GM19452 (cell line): ENCODE measurements around the gene LHX4.

ENCODE experiments used
- ATAC-seq: cut with Tn5 transposase; IDR thresholded peaks from one replicate; pipeline ENCODE4 v1.9.1; 2021; ENCODE audit not compliant: unreplicated experiment

LHX4 gene

DNA sequence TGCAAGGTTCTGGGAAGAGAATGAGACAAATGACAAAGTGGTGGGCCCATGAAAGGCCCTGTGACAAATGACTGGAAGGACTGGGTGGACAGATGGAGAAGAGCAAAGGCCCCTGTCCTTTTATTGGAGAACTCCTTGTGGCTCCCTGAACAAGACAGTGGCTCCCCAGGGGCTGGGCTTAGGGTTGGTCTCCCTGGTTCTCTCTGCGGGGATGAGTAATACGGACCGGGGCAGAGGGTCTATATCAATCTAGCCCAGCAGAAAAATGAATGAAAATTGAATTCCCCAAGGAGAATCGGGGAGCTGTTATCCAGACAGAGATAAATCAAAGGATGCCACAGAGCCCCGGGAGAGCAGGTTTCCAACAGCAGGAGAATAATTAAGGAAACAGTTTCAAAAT lies 5.2 kb upstream of the LHX4 start:
- no peak for ATAC-seq

DNA sequence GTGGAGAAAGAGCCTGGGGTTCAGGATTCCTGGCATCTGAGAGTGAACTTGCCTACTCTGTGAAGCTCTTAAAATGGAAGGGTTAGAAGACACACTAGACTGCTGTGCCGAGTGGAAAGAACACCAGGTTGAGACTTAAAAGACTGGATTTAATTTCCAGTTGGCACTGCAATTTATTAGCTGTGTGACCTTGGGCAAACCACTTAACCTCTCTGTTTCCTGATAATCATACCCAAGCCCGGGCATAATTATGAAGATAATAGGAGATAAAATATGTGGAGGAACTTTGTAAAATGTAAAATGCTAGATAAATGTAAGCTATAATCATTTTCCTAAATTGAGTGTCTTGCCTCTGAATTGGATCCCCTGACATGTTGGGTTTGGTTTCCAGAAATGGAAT lies 4.7 kb upstream of the LHX4 start:
- ATAC-seq: no peak

DNA sequence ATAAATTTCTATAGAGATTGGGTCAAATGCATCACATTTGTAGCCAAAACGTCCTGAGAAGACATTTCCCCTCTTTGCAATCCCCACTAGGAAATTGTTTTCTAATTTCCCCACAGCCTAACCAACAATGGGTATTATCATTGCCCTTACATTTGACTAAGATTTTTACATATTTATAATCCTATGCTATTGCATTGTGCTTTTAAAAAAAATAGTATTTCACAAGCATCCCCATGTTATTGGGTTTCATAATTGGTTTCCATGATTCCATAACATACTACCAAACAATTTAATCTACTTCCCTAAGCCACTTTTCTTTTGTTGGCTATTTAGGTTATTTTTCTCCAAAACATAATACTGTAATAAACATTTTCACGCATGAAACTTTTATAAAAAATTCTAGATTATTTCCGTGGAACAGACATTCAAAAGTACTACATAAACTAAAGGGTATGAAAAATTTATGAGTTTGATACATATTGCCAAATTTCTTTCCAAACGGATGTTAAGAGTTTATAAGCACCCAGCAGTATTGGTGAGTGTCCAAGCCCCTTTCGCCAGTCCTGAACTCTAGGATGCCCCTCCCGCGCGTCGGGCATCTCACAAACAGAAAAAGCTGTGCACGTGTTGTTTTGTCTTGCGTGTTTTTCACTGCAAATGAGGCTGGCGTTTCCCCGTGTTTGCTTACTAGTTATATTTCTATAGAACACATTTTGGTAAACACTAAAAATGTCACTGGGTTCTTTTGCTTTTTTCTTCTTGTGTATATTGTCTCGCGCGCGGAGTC lies 2.0 kb upstream of the LHX4 start:
- no peak for ATAC-seq

DNA sequence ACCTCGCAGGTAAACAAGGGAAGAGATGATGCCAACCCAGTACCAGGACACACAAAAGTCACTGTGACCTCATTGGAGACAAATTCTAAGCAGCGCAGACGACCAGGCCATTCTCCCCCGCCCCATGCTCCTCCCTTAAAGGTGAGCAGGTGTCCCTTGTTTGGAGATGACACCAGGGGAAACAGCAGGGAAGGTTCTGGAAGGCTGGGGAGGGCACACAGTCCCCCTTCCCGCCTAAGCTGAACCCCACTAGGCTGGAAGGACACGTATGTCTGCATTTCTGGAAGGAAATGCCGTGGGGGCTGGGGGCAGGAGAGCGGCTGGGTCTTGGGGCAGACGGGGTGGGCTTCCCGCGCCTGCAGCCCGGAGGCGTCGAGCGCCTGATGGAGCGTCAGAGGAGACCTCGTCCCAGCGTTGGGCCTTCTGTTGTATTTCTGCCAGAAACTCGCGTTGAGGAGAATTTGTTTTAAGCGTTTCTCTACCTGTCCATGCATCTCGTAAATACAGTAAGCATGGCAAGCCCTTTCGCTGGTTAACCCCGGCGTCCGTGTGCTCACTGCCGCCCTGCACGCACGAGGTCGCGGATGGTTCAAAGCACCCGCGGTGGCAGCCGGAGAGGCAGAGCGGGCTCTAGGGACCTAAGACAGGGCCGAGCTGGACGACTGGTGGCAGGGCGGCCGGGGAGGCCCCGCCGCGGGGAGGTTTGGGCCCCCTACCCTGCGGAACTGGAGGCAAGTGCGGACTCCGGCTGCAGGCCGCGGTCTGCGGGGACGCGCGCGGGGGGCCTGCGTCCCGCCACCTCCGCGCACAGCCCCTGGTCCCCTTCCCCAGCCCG lies 1.2 kb upstream of the LHX4 start:
- ATAC-seq: no peak

DNA sequence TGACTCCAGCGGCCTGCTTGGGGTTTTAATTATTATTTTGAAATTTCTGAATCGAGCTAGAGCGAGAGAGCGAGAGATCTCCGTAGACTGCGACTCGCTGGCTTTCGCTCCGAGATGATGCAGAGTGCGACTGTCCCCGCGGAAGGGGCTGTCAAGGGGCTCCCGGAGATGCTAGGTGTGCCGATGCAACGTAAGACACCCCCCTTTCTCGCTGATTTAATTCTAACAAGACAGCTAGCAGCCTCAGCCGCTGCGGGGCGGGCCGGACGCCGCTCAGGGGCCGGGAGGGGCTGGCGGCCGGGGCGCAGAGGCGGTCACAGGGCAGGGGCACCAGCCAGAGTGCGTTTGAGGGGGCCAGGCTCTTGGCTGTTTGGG lies 339 bp downstream of the LHX4 start:
- no peak for ATAC-seq

DNA sequence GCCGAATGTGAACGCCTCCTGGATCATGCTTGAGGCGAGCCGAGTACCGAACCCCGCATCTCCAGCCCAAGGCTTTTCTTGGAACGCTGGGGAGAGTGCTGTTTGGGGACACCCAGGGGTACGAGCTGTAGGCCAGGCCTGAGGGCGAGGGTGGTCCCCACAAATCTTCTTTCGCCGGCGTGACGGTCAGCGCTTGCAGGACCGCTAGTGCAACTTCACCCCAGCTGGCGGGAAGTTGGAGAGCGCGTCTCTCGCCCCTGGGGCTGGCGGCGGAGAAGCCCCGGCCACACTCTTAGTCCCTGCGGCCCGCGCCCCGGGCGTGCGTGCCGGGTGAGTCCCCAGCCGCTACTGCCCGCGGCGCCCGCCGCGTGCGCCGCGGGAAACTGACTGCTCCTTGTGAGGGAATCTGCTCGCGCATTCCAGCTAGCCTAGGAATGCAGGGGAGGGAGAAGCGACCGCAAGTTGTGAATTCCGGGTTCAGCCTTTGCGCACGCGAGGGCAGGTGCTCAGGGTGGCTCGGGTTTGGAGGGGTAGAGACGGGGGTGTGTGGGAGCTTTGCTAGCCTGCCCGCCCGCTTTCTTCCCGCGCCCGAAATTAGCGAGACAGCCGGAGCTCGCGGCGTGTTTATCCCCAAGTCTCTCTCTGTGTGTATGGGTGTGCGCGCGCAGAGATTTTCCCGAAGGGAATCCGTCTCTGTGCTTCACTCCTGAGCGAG lies 884 bp downstream of the LHX4 start:
- ATAC-seq: no peak

DNA sequence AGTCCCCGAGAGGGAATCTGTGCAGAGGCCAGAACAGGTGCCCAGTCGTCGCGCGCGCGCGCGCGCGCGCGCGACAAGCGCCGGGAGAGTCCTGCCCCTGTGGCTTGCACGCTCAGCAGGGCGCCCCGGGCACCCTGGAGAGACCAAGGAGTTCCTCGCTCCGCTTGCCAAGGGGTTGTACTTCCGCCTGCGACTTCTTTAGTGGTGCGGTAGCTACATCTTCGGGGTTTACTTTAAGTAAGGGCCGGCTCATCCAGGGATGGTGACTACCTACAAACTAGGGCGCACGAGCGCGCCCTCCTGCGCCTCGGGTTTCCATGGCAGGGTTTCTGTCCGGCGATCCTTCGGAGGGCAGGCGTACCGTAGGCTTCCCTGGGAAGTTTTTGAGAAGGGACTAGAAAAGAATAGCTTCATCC lies 1.4 kb downstream of the LHX4 start:
- ATAC-seq: no peak

DNA sequence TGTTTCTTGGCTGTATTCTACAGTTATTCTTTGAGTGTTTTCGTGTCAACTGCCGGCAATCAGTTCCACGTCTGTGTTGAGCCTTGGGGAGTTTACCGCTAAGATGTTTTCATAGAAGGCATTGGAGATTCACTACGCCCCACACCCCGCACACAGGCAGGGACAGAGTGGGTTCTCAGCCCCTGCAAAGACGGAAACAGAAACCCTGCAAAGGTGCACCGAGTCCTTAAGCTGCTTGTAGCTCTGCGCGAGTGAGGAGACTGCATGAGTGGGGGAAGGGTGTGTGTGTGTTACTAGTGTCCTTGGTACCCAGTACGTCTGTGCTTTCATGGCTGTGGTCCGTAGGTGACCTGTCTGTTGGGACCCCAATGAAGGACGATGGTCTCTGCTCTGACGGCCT lies 1.9 kb downstream of the LHX4 start:
- ATAC-seq: no peak

DNA sequence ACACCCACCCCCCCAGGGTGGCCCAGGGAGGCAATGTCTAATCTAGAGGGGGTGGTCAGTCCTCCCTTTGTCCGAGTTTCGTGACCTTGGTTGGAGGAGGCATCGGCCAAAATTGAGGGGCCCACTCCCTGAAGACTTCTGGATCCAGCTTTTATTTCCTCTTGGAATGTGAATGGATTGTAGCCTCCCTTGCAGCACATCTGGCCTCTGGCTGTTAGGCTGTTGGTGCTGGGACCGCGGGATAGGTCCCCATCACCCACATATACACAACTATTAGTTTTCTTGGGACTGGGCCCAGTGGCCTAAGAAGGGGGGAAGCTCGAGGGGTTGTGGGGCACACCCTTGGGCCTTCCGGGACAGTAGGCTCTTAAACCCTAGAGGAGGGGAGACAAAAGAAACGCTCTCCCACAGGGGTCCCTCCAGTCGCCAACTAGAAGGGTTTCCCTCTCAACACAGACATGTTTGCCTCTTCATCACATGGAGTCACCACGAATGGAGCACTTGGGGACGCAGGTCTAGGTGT lies 2.5 kb downstream of the LHX4 start:
- no peak for ATAC-seq

DNA sequence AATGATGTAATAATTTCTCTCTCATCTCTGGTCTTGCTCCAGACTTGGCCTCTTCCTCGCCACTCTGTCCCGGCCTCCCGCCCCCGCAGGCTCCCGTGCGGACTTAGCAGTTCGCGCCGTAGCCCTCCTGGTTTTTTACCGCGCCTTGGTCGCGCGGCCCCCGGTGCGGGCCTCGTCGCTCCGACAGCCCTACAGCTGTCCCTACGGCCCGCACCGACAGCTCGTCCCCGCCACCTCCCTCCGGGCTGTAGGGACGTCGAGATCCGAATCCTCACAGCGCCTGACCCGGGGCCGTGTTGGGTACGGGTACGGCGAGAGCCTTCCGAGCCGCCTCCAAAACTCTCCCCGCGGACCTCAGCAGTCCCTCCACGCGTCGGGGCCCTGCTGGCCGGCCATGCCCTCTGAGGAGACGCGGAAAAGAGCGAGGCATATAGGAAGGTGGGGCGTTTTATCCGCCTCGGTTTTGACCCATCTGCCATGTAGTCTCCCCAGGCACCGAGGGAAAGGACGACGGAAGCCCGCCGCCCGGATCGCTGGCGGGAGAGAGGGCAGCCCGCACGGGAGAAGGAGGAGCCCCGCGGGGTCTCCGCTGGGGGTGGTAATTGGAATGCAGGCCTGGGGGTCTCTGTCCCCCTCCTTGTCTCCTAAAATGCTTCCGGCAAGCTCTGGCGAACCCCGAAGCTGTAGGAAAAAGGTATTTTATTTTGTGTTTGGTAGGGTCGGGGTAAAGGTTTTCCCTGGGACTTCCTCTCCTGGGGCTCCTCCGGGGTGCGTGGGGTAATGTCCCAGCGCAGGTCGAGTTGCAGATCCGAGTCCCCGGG lies 3.3 kb downstream of the LHX4 start:
- ATAC-seq: no peak

DNA sequence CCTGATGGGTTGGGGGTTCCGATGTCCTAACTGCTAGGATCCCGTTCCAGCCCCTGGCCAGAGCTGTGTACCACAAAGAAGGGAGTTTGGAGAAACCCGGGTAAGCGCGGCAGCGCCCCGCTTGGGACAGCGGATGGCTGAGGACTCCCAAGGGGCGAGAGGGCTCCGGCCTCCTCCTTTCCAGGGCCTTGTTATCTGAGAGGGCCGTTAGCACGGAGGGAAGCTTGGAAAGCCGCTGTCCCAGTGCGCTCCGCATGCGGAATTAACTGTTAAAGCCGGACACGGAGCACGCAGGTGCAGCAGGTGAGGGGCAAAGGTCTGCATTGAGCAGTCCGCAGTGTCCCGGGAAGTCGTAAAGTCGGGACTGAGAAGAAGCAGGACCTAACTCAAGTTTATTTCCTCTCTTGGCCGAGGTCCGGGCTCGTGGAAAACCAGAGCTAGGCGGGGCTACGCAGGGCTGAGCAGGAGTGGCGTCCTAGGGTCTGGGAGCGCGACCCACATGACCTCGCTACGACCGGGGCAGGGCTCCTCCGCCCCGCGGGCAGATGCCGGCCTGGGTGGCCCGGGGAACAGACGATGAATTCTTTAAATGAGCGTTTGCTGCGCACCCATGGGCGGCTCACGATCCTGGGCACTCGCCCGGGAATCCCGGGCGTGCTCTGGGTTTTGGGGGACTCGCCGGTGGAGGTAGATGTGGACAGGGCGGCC lies 4.5 kb downstream of the LHX4 start:
- no peak for ATAC-seq

DNA sequence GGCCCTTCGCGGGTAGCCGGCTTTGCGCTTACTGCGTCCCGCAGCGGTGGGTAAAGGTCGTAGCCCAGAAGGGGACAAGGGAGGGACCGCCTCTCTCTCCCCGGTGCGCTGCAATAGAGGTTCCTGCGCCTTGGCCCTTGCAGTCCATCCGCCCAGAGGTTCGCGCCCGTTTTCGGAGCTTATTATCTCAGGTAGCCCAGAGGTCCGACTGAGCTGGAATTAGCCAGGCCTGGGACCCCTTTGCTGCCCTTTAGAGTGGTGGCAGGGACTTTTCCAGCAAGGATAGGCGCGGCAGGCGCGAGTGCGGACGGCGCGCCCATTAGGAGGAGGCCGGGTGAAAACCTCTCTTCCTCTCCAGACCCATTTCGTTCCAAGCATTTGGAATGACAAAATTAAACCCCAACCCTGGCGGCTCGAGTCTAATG lies 5.0 kb downstream of the LHX4 start:
- ATAC-seq: no peak

DNA sequence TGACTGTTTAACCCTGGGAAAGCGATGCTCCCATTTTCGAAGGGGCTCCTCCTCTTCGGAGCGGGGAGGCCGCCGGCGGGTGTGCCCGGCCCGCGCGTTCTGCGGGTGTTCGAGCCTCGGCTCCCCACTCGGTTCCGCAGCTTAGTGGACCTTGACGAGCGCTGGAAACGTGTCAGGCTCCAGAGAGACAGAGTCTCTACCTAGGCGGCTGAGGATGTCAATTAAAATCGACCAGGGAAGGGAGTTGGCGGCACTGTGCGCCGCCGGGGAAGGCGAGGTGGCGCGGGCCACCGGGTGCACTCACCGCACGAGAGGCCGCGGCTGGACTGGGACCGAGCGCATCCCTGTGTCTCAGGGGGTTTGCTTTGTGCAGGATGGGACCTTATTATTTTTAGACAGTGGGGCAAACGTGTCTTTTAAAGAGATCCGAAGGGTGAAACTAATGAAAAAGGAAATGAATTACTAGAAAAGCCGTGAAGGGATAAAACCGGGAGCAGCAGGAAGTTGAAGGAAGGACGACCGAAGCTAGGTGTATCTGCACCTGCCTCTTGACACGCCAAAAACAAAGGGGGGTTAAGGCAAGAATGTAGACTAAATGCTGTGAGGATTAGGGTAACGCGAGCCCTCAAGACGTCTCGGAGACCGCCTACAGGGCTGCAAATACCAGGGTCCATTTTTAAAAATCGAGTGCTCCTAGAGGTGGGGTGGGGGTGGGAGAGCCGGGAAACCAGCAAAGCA lies 5.6 kb downstream of the LHX4 start:
- no peak for ATAC-seq

DNA sequence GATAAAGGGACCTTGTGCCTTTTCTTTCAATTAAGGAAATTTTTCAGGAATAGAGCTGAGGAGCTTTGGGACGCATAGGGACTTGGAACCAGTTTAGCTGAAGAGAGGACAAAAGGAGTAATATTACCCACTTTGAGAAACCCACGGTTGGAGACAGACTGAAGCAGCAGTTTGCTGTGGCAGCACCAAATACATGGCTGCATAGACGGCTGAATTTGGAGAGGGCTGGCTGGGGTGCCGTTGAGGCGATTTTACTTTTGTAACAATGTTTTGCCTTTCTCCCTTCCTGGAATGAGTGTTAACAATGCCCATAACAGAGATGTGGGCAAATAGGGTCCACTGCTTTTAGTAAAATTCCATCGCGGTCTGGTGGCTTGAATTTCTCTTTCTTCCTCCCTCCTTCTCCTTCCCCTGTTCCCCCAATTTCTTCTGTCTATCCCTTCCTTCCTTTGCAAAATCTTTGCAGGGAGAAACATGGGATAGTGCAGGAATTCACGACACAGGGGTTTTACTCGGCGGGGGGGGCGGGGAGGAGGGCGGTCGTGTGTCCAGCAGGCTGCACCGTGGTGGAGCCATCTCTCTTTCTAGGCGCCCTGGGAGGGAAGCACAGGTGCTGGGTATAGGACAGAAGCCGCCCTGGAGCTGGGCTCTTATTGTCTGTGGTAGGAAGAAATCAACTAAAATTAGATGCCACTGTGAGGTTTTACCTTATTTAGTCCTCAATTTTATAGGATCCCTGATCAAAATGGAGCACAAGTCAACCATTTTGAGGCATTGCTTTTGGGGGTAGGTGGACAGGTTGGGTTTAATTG lies 6.8 kb downstream of the LHX4 start:
- ATAC-seq: no peak

DNA sequence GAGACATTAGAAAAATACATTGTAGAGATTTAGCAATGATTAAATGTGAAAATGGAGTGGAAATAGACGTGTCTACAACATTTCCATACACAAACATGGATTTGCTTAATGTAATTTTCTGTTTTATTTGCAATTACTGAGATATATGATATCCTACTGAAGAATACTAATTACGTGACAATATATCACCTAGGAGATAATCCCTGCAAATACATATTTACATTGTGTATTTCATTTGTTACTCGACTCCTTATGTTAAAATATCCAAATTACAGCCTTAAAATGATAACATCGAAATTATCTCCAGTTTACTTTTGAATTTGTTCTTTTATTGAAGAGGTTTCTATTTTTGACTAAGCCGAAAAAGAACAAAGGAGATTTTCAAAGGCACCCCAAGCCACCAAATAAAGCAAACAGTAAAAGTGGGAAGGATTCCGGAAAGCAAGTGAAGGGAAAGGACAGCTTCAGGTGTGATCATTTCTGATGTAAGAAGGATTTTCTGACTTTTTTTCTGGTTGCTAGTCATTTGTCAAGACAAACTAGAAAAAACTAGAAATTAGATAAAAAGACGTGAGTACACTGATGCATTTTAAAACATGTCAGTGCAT lies 7.9 kb downstream of the LHX4 start:
- ATAC-seq: no peak

DNA sequence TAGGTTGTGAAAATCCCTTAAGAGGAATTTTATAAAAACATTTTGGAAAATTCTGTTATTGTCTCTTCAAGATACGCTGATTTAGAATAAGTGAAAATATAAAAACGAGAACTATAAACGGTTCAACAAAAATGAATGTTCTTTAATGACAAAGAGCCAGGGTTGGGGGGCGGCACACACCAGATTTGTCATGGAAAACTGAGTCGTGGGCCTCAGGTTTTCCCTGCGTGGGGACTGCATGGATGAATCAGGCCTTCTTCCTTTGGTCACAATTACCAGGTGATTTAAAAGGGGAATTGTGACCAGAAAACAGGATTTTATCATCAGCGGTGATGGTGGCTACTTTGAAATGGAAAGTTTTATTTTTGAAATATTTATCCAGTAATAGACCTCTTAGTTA lies 8.6 kb downstream of the LHX4 start:
- no peak for ATAC-seq

DNA sequence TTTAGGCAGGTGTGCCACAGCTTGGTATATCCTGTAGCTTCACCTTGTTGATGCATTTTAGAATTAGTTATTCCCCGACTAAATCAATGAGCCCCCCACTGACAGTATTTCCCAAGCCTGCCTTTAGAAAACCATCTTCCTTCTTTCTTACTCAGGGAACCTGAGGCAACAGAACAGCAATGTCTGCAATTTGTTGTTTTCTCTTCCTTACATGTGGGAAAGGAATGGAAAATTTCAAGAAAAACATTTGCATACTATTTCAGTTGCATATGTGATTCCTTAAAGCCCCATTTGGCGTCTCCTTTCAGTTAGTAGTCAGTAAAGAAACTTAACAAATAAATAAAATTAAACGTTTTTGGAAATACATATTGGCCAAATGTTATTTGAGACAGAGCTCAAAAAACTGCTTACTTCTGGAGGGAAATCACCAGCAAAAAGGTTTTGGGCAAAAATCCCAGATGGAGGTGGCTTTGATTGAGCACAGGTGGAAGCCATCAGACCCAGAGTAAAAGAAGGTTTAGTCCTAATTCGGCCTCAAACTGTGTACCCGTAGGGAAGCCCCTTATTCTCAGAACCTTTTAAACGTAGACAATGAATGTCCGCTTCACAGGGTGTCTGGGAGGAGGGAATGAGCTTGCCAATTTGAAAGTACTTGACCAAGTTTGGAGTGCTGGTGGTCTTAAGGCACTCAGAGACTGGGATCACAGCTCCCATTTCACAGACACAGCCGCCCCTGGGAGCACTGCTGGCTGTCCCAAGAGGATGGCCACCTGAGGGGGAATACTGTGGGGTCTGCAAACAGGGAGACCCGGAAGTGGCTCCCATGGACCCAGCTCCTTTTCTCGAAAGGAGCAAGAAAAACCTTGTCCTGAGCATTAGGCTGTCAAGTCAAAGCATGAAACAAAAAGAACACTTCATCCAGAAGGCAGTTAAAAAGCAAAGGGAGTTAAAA lies 9.4 kb downstream of the LHX4 start:
- no peak for ATAC-seq
